ENCODE data around the gene ZNF428. TPM values are rescaled to one million over a fixed set of nuclear protein-coding genes. Genes with fewer than 3 reads are reported as not detected.

ZNF428 gene
- total and polyA plus RNA-seq, 2 of the 8 experiments (the other 6 are each of a cell fraction or from before 2014, with no cell fraction given), result 7.8 to 16.7 TPM

- Histone ChIP-seq H3K4me2 (ENCODE audit: insufficient read depth in 1 of 2, low read depth in 2 of 2, low read length in 2 of 2) (no peak overlapping the region), H3K23ac (ENCODE audit: insufficient read length) (no peak overlapping the region), H4K8ac (ENCODE audit: extremely low read depth, insufficient read depth, low read length) (no peak overlapping the region), H3K4me1 (replicated peaks in 1 of 4; ENCODE audit: control insufficient read depth in 3 of 4, insufficient read depth in 4 of 4, low read length in 3 of 4) (peaks cover 0 to 17% (median 10%) of the 10 kb centered on the region in 4 experiments; a peak in 6 of 7 replicates), H2BK5ac (ENCODE audit: low read depth, low read length) (no peak overlapping the region), H4K5ac (ENCODE audit: insufficient read length, low read depth, low read length) (no peak overlapping the region), H3K79me1 (ENCODE audit: low read depth, low read length) (peaks cover 7% of the 10 kb centered on the region), H2AFZ (ENCODE audit: low read length) (no peak overlapping the region), H2BK120ac (replicated peaks; ENCODE audit: low read depth, low read length) (no peak overlapping the region), H3K14ac (ENCODE audit: insufficient read length) (no peak overlapping the region), H2BK20ac (ENCODE audit: low read length) (no peak overlapping the region), H3K4ac (replicated peaks; ENCODE audit: insufficient read length, low read depth, low read length) (no peak overlapping the region), H3K27me3 (replicated peaks in 1 of 4; ENCODE audit: control insufficient read depth in 3 of 4, extremely low read depth in 1 of 4, insufficient read depth in 3 of 4, low read length in 3 of 4) (no peaks in the 10 kb centered on the region), H2BK15ac (ENCODE audit: low read length) (no peak overlapping the region), H3K18ac (ENCODE audit: extremely low read depth, low read length) (no peak overlapping the region), H3K36me3 (ENCODE audit: control insufficient read depth in 2 of 4, insufficient read depth in 4 of 4, low read length in 3 of 4) (no peaks in the 10 kb centered on the region; a peak in 2 of 8 replicates), H3K56ac (replicated peaks; ENCODE audit: insufficient read length, low read depth, low read length) (no peak overlapping the region), H3K4me3 (ENCODE audit: extremely low read depth in 1 of 4, insufficient read depth in 2 of 4, low read depth in 3 of 4, low read length in 4 of 4) (0 out of 8 replicates have a peak overlapping the region, but pooled peaks of 1 of the 4 experiments have one; percentile 1), H4K91ac (replicated peaks; ENCODE audit: insufficient read length, low read length) (no peak overlapping the region), H3K27ac (ENCODE audit: low read depth, low read length) (no peak overlapping the region), H3K79me2 (ENCODE audit: control insufficient read depth in 1 of 2, insufficient read depth in 2 of 2, low read length in 2 of 2) (peaks cover 0 to 10% of the 10 kb centered on the region in 2 experiments; a peak in 2 of 4 replicates), H3K23me2 (ENCODE audit: low read depth, low read length) (peaks cover 9% of the 10 kb centered on the region), H2AK5ac (ENCODE audit: low read depth, low read length) (no peak overlapping the region), H3K9ac (replicated peaks in 1 of 4; ENCODE audit: extremely low read depth in 1 of 4, low read depth in 3 of 4, low read length in 3 of 4) (no peak overlapping the region), H4K20me1 (replicated peaks in 1 of 2; ENCODE audit: control insufficient read depth in 1 of 2, insufficient read depth in 2 of 2, low read length in 2 of 2) (peaks cover 0 to 4% of the 10 kb centered on the region in 2 experiments), H2BK12ac (ENCODE audit: low read depth, low read length) (no peak overlapping the region), H3K9me3 (ENCODE audit: insufficient read depth in 2 of 2, low read depth in 1 of 2, low read length in 1 of 2) (no peaks in the 10 kb centered on the region)
- no peak for DNase-seq (ENCODE audit: low read depth in 1 of 2, low spot score in 2 of 2)
- CTCF ChIA-PET (ENCODE audit: partially characterized antibody), result interaction anchor here (1.2 to 9.3 kb wide), 5 partner anchors 13 to 80 kb away, joined by 3 to 82 read pairs (median 8); no protein-coding TSS in a partner anchor
- 88% methylated on average over 3 of the region's 3 CpGs; no CpG with 5 or more reads in 1 of the 2 experiments for WGBS, 2 experiments (ENCODE audit: extremely low coverage in 1 of 2, insufficient coverage in 1 of 2, insufficient read length in 1 of 2, insufficient replicate concordance in 2 of 2, low coverage in 1 of 2, low lambda C conversion rate in 2 of 2, missing lambda C conversion rate in 1 of 2)
- POLR2A ChIA-PET (ENCODE audit: partially characterized antibody), result interaction anchor here (1.1 to 1.6 kb wide), 4 partner anchors 24 to 47 kb away, joined by 3 to 12 read pairs (median 3); partner anchors contain the start of genes IRGQ and ZNF576
- no peak for FAIRE-seq
- TF ChIP-seq USF2 (IDR thresholded peaks at IDR 0.05; ENCODE audit: low read length) (no peak), NRF1 (IDR thresholded peaks at IDR 0.05; ENCODE audit: low read depth, low read length) (no peak), EP300 (IDR thresholded peaks at IDR 0.05; ENCODE audit: borderline replicate concordance in 1 of 2, low read depth in 2 of 2, low read length in 2 of 2) (no peak), ZNF274 (IDR thresholded peaks at IDR 0.05; ENCODE audit: borderline replicate concordance, extremely low read depth, low read length) (no peak), CTBP2 (IDR thresholded peaks at IDR 0.05; ENCODE audit: borderline replicate concordance, insufficient read depth, insufficient read length, low read length) (no peak), TCF12 (IDR thresholded peaks at IDR 0.05; ENCODE audit: low read depth, low read length) (no peak), CBX8 (IDR thresholded peaks at IDR 0.05; ENCODE audit: borderline replicate concordance, low read depth, low read length) (no peak), FOSL1 (IDR thresholded peaks at IDR 0.05; ENCODE audit: insufficient read depth, low read depth, low read length) (no peak), RBBP5 (IDR thresholded peaks at IDR 0.05; ENCODE audit: borderline replicate concordance, low read depth, low read length) (no peak), E2F6 (IDR thresholded peaks at IDR 0.05) (no peak), RXRA (IDR thresholded peaks at IDR 0.05; ENCODE audit: insufficient read depth, low read depth, low read length) (no peak)
These were observed 47.2 kb downstream of the ZNF428 start for GRCh38 chr19:43572171-43572588.
